Measurements from ENCODE around the gene DAB2.
"Not testable (repeated sequence)": the region's sequence is repeated elsewhere in the genome, so short reads cannot be mapped to it uniquely, and the experiment has no call there.

The DAB2 gene

GRCh38 chr5:39340506-39340905 is 84.3 kb downstream of the DAB2 start:
- no peak for TF ChIP-seq CTCF (IDR thresholded peaks at IDR 0.05; ENCODE audit: insufficient read depth, low read depth, low read length, missing control alignments)
- no peak for DNase-seq (ENCODE audit: low read depth)
- no peak overlapping the region for H3K4me3 ChIP-seq (ENCODE audit: low read depth, low read length)

- DNase-seq (ENCODE audit: low read depth) = no peak
- H3K4me3 ChIP-seq (ENCODE audit: low read depth, low read length) = no peak overlapping the region
- TF ChIP-seq CTCF (IDR thresholded peaks at IDR 0.05; ENCODE audit: insufficient read depth, low read depth, low read length, missing control alignments) = no peak
Measured at GRCh38 chr5:39337252-39337915, 87.4 kb downstream of the DAB2 start.

GRCh38 chr5:39334296-39334695 is 90.5 kb downstream of the DAB2 start:
- H3K4me3 ChIP-seq (ENCODE audit: low read depth, low read length); DNase-seq (ENCODE audit: low read depth): not testable (repeated sequence)

GRCh38 chr5:39333104-39333503 is 91.7 kb downstream of the DAB2 start:
- TF ChIP-seq CTCF (IDR thresholded peaks at IDR 0.05; ENCODE audit: insufficient read depth, low read depth, low read length, missing control alignments) = no peak
- DNase-seq (ENCODE audit: low read depth) = no peak

GRCh38 chr5:39331861-39332381 is 92.9 kb downstream of the DAB2 start:
- no peak overlapping the region for H3K4me3 ChIP-seq (ENCODE audit: low read depth, low read length)
- DNase-seq (ENCODE audit: low read depth) = no peak

More at GRCh38 chr5:39333104-39333503, 91.7 kb downstream of the DAB2 start:
- no peak overlapping the region for H3K4me3 ChIP-seq (ENCODE audit: low read depth, low read length)

DNA sequence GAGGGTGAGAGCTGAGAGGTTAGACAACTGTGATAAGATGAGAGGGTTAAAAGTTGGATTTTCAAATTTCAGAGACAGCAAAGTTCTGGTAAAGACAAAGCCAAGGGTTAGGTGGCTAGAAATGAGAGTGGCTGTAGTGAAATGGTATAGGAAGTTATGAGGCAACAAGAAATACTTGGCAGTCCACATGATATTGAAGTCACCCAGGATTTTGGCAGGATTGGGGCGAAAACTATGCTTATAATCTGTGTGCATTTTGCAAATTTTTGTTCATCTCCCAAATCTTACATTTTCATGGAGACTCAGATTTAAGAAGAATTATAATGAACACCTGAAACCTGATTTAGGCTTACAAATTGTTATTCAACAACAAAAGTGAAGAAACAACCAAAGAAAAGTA is 96.0 kb downstream of the DAB2 start:
- H3K4me3 ChIP-seq (ENCODE audit: low read depth, low read length) = no peak overlapping the region
- TF ChIP-seq CTCF (IDR thresholded peaks at IDR 0.05; ENCODE audit: insufficient read depth, low read depth, low read length, missing control alignments) = no peak
- no peak for DNase-seq (ENCODE audit: low read depth)

More at GRCh38 chr5:39331861-39332381, 92.9 kb downstream of the DAB2 start:
- TF ChIP-seq CTCF (IDR thresholded peaks at IDR 0.05; ENCODE audit: insufficient read depth, low read depth, low read length, missing control alignments) = no peak

- H3K4me3 ChIP-seq (ENCODE audit: low read depth, low read length) = no peak overlapping the region
- no peak for TF ChIP-seq CTCF (IDR thresholded peaks at IDR 0.05; ENCODE audit: insufficient read depth, low read depth, low read length, missing control alignments)
- no peak for DNase-seq (ENCODE audit: low read depth)
Measured at GRCh38 chr5:39323542-39323941, 101.2 kb downstream of the DAB2 start.
